GM21381 (cell line): Measurements from ENCODE around the gene DOCK8.
A peak's percentile ranks its signal among the peaks of the same experiment; 100 is the strongest.

Source experiments
- ATAC-seq: cut with Tn5 transposase; IDR thresholded peaks from one replicate; pipeline ENCODE4 v1.9.1; 2021; ENCODE audit warnings: mild to moderate bottlenecking, moderate library complexity; ENCODE audit not compliant: unreplicated experiment

The DOCK8 gene

GRCh38 chr9:266228-266627 is 51.6 kb downstream of the DOCK8 start:
- ATAC-seq: no peak

- ATAC-seq: no peak
Measured at GRCh38 chr9:268616-269015, 54.0 kb downstream of the DOCK8 start.

- no peak for ATAC-seq
Measured at GRCh38 chr9:269081-269711, 54.5 kb downstream of the DOCK8 start.

GRCh38 chr9:270657-271237 is 56.1 kb downstream of the DOCK8 start:
- ATAC-seq: no peak

- ATAC-seq: peak; percentile 96
Measured at GRCh38 chr9:272251-273213, 57.9 kb downstream of the DOCK8 start.

- ATAC-seq: no peak
Measured at GRCh38 chr9:274406-274805, 59.7 kb downstream of the DOCK8 start.

GRCh38 chr9:277601-278295 is 63.1 kb downstream of the DOCK8 start:
- no peak for ATAC-seq

- ATAC-seq: no peak
Measured at GRCh38 chr9:278651-279050, 64.0 kb downstream of the DOCK8 start.

GRCh38 chr9:279674-280073 is 65.0 kb downstream of the DOCK8 start:
- ATAC-seq: no peak

- ATAC-seq: peak; percentile 46
Measured at GRCh38 chr9:281741-282645, 67.3 kb downstream of the DOCK8 start.

GRCh38 chr9:286071-286740 is 71.5 kb downstream of the DOCK8 start:
- ATAC-seq: no peak

GRCh38 chr9:289121-289520 is 74.5 kb downstream of the DOCK8 start:
- ATAC-seq: no peak

- no peak for ATAC-seq
Measured at GRCh38 chr9:292915-293314, 78.2 kb downstream of the DOCK8 start.

- no peak for ATAC-seq
Measured at GRCh38 chr9:295576-295975, 80.9 kb downstream of the DOCK8 start.

GRCh38 chr9:296411-296810 is 81.7 kb downstream of the DOCK8 start:
- ATAC-seq: no peak

- peak; percentile 98 for ATAC-seq
Measured at GRCh38 chr9:297104-297972, 82.7 kb downstream of the DOCK8 start.

GRCh38 chr9:303502-303901 is 88.8 kb downstream of the DOCK8 start:
- no peak for ATAC-seq

- no peak for ATAC-seq
Measured at GRCh38 chr9:304106-304505, 89.4 kb downstream of the DOCK8 start.
